Measurements from ENCODE around the gene JARID2.

Gene JARID2

GRCh38 chr6:15421945-15422733, 176.3 kb downstream of the JARID2 start:
- DNase-seq (ENCODE audit: low read depth), result no peak

- no peak for DNase-seq (ENCODE audit: low read depth)
Observed at GRCh38 chr6:15423286-15423993, 177.6 kb downstream of the JARID2 start.

- DNase-seq (ENCODE audit: low read depth), result no peak
Observed at GRCh38 chr6:15425947-15426346, 180.1 kb downstream of the JARID2 start.

GRCh38 chr6:15426395-15426794, 180.5 kb downstream of the JARID2 start:
- no peak for DNase-seq (ENCODE audit: low read depth)

- DNase-seq (ENCODE audit: low read depth), result no peak
Observed at GRCh38 chr6:15426901-15427300, 181.0 kb downstream of the JARID2 start.

GRCh38 chr6:15427331-15428070, 181.6 kb downstream of the JARID2 start:
- DNase-seq (ENCODE audit: low read depth), result no peak

GRCh38 chr6:15429141-15430110, 183.6 kb downstream of the JARID2 start:
- no peak for DNase-seq (ENCODE audit: low read depth)

- no peak for DNase-seq (ENCODE audit: low read depth)
Observed at GRCh38 chr6:15430186-15430585, 184.3 kb downstream of the JARID2 start.

GRCh38 chr6:15430931-15431405, 185.1 kb downstream of the JARID2 start:
- no peak for DNase-seq (ENCODE audit: low read depth)

- no peak for DNase-seq (ENCODE audit: low read depth)
Observed at GRCh38 chr6:15431762-15432483, 186.1 kb downstream of the JARID2 start.

GRCh38 chr6:15433511-15433861, 187.6 kb downstream of the JARID2 start:
- no peak for DNase-seq (ENCODE audit: low read depth)

GRCh38 chr6:15434263-15434662, 188.4 kb downstream of the JARID2 start:
- no peak for DNase-seq (ENCODE audit: low read depth)

GRCh38 chr6:15434823-15435380, 189.0 kb downstream of the JARID2 start:
- no peak for DNase-seq (ENCODE audit: low read depth)

- DNase-seq (ENCODE audit: low read depth), result no peak
Observed at GRCh38 chr6:15435468-15435867, 189.6 kb downstream of the JARID2 start.

- DNase-seq (ENCODE audit: low read depth), result no peak
Observed at GRCh38 chr6:15436451-15436850, 190.6 kb downstream of the JARID2 start.

GRCh38 chr6:15437090-15437635, 191.3 kb downstream of the JARID2 start:
- no peak for DNase-seq (ENCODE audit: low read depth)

GRCh38 chr6:15439410-15440025, 193.6 kb downstream of the JARID2 start:
- DNase-seq (ENCODE audit: low read depth), result no peak

- DNase-seq (ENCODE audit: low read depth), result no peak
Observed at GRCh38 chr6:15440040-15440439, 194.2 kb downstream of the JARID2 start.

GRCh38 chr6:15441215-15441868, 195.5 kb downstream of the JARID2 start:
- peak; percentile 58 for DNase-seq (ENCODE audit: low read depth)
